ENCODE measurements around the gene EDC4. TPM values are rescaled to one million over a fixed set of nuclear protein-coding genes. Genes with fewer than 3 reads are reported as not detected.

Gene EDC4
- total RNA-seq, 1 donor from 2014 or later = 79.0 TPM

DNA sequence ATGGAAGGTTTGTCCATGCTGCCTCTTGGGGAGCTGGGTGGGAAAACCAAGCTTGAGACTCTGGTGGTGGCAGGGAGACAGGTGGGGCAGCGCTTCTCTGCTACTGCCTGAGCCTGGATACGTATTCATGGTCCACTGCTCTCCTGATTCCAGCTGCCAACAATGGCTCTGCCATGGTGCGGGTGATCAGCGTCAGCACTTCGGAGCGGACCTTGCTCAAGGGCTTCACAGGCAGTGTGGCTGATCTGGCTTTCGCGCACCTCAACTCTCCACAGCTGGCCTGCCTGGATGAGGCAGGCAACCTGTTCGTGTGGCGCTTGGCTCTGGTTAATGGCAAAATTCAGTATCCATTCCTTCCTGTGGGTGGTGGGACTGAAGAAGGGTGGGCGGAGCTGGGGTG is 4.2 kb downstream of the EDC4 start:
- no peak for DNase-seq (ENCODE audit: low spot score)

DNA sequence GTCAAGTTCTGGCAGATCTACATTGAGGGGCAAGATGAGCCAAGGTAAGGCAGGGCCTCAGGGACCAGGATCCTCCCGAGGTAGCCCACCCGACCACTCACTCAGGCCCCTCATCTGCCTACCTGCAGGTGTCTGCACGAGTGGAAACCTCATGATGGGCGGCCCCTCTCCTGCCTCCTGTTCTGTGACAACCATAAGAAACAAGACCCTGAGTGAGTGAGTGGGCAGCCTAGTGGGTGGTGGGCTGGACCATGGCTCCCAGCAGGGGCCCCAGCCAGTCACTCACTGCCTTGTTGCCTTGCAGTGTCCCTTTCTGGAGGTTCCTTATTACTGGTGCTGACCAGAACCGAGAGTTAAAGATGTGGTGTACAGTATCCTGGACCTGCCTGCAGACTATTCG is 5.4 kb downstream of the EDC4 start:
- no peak for DNase-seq (ENCODE audit: low spot score)

DNA sequence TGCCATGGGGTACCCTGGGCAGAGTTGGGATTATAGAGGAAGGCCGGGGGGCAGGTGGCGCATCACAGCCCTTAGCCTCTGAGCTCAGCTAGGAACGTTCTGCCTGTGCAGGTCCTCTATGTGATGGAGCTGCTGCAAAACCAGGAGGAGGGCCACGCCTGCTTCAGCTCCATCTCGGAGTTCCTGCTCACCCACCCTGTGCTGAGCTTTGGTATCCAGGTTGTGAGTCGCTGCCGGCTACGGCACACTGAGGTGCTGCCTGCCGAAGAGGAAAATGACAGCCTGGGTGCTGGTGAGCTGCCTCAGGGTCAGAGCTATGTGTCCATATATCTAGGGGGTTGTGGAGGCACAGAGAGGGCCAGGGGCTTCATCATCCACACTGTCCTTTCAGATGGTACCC is 6.0 kb downstream of the EDC4 start:
- no peak for DNase-seq (ENCODE audit: low spot score)

DNA sequence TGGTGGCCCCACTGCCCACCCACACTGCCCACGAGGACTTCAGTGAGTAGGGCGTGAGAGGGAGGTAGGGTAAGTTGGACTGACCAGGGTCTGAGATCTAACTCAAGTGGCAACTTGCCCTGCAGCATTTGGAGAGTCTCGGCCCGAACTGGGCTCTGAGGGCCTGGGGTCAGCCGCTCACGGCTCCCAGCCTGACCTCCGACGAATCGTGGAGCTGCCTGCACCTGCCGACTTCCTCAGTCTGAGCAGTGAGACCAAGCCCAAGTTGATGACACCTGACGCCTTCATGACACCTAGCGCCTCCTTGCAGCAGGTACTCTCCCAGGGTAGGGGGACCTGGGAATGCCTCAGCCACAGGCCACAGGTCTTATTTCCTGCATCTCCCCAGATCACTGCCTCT is 6.6 kb downstream of the EDC4 start:
- DNase-seq (ENCODE audit: low spot score) = no peak

DNA sequence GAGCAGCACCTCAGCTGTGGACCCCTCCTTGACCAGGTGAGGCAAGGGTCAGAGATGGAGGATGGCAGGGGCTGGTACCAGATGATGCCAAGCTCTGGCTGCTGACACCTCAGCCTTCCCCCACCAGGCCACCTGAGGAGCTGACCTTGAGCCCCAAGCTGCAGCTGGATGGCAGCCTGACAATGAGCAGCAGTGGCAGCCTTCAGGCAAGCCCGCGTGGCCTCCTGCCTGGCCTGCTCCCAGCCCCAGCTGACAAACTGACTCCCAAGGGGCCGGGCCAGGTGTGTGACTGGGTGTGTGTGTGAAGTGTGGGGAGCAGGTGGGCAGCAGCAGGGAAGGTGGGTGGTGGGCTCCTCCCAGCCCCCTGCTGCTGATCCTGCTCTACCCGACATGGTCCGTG is 7.1 kb downstream of the EDC4 start:
- DNase-seq (ENCODE audit: low spot score) = no peak

DNA sequence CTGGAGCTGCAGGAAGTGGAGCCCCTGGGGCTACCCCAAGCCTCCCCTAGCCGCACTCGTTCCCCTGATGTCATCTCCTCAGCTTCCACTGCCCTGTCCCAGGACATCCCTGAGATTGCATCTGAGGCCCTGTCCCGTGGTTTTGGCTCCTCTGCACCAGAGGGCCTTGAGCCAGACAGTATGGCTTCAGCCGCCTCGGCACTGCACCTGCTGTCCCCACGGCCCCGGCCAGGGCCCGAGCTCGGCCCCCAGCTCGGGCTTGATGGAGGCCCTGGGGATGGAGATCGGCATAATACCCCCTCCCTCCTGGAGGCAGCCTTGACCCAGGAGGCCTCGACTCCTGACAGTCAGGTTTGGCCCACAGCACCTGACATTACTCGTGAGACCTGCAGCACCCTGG is 7.7 kb downstream of the EDC4 start:
- no peak for DNase-seq (ENCODE audit: low spot score)

DNA sequence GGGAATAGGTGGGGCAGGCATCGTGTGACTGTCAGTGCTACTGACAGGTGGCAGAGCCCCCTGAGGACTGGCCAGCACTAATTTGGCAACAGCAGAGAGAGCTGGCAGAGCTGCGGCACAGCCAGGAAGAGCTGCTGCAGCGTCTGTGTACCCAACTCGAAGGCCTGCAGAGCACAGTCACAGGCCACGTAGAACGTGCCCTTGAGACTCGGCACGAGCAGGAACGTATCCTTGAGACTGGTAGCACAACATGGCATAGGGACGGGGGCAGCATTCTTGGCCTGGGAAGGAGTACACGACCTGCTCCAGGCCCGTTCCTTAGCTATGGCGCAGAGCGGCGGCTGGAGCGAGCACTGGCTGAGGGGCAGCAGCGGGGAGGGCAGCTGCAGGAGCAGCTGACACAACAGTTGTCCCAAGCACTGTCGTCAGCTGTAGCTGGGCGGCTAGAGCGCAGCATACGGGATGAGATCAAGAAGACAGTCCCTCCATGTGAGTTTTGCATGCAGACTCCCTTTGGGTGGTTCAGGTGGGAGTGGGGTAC is 8.8 kb downstream of the EDC4 start:
- no peak for DNase-seq (ENCODE audit: low spot score)

DNA sequence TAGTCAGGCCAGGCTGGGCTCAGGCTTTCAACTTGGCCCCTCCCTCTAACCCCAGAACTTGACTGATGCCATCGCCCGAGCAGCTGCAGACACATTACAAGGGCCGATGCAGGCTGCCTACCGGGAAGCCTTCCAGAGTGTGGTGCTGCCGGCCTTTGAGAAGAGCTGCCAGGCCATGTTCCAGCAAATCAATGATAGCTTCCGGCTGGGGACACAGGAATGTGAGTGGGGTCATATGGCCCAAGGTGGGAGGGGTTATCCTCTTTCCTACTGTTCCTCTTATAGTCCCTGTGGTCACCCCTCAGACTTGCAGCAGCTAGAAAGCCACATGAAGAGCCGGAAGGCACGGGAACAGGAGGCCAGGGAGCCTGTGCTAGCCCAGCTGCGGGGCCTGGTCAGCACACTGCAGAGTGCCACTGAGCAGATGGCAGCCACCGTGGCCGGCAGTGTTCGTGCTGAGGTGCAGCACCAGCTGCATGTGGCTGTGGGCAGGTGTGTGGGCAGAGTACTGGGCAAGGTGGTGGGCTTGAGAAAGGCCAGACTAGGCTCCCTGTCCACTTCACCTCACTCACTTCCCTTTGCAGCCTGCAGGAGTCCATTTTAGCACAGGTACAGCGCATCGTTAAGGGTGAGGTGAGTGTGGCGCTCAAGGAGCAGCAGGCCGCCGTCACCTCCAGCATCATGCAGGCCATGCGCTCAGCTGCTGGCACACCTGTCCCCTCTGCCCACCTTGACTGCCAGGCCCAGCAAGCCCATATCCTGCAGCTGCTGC is 9.7 kb downstream of the EDC4 start:
- no peak for DNase-seq (ENCODE audit: low spot score)

DNA sequence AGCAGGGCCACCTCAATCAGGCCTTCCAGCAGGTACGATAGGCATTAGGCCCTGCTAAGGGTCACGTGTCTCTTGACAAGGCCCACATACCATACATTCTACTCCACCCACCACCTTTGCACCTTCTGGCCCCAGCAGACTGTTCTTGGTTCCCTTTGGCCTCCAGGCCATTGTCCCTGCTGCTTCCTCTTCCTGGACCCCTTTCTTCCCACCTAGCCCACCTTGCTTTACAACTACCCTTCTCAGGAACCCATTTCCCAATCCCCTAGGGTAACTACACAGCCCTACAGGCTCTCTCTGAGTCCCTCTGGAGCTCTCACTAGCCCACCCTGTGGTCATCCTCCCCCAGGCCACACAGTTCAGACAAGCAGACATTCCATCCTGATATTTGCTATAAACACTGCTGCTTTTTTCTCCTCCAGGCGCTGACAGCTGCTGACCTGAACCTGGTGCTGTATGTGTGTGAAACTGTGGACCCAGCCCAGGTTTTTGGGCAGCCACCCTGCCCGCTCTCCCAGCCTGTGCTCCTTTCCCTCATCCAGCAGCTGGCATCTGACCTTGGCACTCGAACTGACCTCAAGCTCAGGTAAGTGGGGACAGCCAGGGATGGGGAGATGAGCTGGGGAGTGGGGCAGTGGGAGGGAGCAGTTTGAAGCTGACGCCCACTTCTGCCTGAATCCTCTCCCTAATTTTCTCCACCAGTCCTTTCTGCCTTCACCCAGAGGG is 10.5 kb downstream of the EDC4 start:
- DNase-seq (ENCODE audit: low spot score) = no peak

DNA sequence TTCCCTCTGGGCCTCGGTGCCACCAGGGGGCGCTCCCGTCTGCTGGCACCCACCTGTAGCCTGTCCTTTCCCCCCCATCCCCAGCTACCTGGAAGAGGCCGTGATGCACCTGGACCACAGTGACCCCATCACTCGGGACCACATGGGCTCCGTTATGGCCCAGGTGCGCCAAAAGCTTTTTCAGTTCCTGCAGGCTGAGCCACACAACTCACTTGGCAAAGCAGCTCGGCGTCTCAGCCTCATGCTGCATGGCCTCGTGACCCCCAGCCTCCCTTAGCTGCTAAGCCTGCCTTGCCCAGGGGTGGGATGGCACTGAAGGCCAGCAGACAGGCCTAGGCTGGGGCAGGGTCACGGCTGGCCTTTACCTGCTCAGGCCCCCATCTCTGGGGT is 11.0 kb downstream of the EDC4 start:
- DNase-seq (ENCODE audit: low spot score) = no peak

DNA sequence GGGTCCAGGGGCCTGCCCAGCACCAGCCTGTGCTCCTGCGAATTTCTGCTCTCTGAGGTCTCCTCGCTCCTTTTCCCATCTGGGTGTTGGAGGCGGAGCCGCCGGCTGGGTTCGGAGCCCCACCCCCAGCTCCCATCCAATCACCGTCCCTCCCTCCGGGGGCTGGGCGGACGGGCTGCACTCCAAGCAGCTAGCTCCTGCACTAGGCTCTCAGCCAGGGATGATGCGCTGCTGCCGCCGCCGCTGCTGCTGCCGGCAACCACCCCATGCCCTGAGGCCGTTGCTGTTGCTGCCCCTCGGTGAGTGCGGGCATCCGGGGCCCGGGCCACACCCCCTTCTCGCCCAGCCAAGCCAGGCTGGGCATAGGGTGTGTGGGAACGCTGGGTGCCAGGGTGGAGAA is 11.8 kb downstream of the EDC4 start, which contains the start of gene NRN1L:
NRN1L (plus strand) TSS at position 202 of the 400 bp plus-strand sequence; CDS start at position 221, 19 bp downstream.
- peak; percentile 91 for DNase-seq (ENCODE audit: low spot score)

DNA sequence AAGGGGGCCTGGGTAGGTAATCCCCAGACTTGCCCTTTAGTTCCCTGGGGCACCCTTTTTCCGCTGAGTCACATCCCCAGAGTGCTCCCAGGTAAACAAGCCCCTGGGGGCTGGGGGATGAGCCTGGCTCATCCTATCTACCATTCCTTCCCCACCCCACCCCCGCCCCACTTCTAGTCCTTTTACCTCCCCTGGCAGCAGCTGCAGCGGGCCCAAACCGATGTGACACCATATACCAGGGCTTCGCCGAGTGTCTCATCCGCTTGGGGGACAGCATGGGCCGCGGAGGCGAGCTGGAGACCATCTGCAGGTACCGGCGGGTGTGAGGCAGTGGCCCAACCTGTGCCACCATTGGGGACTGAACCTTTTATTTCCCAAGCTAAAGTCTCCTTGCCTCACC is 12.7 kb downstream of the EDC4 start:
- no peak for DNase-seq (ENCODE audit: low spot score)

DNA sequence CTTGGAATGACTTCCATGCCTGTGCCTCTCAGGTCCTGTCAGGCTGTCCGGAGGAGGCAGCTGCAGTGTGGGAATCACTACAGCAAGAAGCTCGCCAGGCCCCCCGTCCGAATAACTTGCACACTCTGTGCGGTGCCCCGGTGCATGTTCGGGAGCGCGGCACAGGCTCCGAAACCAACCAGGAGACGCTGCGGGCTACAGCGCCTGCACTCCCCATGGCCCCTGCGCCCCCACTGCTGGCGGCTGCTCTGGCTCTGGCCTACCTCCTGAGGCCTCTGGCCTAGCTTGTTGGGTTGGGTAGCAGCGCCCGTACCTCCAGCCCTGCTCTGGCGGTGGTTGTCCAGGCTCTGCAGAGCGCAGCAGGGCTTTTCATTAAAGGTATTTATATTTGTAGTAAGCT is 13.1 kb downstream of the EDC4 start:
- DNase-seq (ENCODE audit: low spot score) = no peak

DNA sequence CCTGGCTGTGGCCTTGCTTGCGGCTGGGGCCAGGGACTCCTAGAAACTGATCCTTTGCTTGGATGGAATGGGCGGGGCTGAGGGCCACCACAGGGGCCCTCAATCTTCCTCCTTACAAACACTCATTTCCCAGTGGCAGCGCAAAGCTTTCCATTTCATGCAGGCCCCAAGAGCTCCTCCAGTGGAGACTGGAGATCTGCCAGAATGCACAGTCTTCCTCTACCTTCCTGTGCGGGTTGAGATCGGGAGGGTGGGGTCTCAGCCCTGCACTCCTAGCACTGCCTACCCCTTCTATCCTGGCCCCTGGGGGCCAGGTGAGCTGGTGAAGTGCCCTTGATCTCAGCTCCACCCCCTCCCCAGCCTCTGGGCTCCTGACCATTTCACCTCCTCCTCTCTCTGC is 13.5 kb downstream of the EDC4 start:
- no peak for DNase-seq (ENCODE audit: low spot score)

DNA sequence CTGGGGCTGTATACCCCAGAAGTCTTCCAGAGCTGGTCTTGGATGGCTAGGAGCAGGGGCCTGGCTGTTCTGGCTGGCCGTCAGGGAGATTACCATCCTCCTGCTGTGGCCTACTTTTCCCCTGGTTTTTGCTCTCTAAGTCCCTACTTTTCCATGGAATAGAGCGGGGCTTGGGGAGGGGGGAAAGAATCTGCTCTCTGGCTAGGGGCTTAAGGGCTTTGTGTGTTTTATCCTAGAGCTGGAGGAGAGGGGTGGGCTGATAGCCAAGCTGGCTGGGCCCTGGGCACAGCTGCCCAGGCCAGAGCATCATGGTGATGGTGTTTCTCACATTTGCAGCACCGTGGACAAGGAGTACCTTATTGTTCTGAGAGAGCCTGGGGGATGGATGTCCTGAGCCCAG is 15.5 kb downstream of the EDC4 start:
- DNase-seq (ENCODE audit: low spot score) = peak; percentile 61

DNA sequence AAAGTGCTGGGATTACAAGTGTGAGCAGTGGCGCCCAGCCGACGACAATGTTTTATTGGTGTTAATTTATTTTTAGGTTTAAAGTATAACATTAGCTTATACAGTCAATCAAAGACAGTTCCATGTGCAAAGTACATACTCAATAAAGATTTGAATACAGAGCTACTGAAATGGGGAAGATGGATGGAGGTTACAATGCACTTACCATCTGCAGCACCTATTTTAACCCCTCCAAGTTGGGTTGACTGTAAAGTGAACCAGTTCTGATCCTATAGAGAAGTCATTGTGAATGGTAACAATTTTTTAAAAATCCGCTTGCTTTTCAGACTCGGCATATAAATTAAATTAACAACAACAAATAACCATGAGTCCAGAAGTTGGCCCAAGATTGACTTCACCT is 19.5 kb downstream of the EDC4 start:
- no peak for DNase-seq (ENCODE audit: low spot score)

DNA sequence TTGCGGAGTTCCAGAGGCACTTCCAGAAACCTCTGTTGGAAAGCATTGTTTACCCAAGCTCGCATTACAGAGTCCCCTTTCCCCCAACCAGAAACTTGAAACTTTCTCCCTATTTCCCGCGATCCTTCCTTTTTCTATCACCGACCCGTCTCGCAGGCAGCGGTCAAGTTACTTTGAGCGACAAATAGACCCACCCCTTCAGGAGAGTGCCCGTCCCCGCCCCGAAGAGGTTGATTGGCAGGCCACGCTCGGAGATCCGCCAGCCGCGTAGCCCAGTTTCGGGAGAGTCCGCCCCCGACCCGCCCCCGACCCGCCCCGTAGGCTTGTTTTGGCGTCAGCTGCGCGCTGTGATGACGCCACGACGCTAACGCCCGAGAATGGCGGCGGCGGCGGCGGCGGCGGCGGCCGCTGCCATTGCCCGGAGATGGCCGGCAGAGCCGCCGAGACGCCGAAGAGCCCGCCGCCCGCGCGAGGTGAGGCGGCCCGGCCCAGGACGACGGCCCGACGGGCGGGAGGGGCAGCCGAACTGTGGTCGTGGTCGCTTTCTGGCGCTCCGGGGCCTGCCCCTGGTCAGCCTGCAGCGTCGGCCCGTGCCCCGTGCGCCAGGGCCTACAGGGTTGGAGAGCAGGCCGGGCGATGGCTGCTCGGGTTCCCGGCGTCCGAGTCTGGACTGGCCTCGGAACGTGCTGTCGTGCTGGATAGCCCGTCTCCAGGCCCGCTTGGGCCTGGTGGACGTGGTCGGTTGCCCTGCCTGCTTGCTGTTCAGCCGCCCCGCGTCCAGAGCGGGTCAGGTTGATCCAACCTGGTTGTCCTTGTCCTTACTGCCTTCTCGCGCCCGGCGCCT is 20.3 kb downstream of the EDC4 start, which contains the start of gene PSKH1:
PSKH1 (plus strand) TSS at position 356 of the 844 bp plus-strand sequence. CDS start 15,496 bp downstream, outside the sequence.
- peak; percentile 98 for DNase-seq (ENCODE audit: low spot score)

DNA sequence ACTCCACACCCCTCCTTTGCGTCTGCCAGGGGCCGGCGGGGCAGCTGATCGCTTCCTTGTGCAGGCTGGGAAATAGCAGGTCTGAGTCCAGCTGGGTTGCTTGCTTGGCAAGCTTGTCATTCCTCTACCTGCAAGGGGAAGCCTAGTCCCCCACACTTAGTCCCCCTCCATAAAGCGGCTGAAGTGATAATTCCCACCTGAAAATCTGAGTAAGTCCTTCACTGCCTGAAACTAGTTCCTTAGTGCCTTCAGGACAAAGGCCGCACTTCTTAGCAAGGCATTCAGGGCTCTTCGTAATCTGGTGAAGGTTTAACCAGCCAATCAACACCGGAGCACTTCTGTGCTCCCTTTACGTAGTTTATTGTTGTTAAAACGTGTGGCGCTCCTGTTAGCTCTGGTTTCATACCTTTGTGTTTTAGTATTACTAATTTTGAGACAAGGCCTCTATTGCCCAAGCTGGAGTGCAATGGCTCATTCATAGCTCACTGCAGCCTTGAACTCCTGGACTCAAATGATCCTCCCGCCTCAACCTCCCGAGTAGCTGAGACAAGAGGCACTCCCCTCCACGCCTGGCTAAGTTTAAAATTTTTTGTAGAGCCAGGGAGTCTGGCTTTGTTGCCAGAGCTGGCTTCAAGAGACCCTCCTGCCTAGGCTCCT is 21.0 kb downstream of the EDC4 start:
- DNase-seq (ENCODE audit: low spot score) = no peak

DNA sequence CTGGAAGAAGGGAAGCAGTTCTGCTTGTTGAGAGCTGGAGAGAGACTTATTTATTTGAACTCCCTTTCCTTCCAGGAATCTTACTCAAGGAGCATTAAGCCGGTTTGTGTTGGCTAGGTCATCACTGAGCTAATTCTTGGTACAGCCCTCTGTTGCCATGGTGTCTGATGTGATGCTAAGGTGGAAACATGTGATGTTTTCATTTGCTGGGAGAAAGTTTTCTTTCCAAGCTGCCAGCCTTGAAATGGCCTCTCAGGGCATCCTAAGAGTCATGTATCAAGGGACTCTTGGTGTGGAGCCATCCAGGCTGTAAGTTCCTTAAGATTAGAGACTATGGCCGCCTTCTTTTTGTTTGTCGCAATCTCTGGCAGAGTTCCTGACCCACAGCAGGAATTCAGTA is 24.4 kb downstream of the EDC4 start:
- DNase-seq (ENCODE audit: low spot score) = peak; percentile 50

DNA sequence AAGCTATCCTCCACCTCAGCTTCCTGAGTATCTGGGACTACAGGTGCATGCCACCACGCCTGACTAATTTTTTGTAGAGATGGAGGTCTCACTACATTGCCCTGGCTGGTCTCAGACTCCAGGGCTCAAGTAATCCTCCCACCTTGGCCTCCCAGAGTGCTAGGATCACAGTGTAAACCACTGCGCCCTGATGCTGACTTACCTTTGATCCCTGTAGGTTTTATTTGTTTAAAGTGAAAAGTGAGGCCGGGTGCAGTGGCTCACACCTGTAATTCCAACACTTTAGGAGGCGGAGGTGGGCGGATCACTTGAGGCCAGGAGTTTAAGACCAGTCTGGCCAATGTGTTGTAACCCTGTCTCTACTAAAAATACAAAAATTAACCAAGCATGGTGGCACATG is 28.9 kb downstream of the EDC4 start:
- no peak for DNase-seq (ENCODE audit: low spot score)

DNA sequence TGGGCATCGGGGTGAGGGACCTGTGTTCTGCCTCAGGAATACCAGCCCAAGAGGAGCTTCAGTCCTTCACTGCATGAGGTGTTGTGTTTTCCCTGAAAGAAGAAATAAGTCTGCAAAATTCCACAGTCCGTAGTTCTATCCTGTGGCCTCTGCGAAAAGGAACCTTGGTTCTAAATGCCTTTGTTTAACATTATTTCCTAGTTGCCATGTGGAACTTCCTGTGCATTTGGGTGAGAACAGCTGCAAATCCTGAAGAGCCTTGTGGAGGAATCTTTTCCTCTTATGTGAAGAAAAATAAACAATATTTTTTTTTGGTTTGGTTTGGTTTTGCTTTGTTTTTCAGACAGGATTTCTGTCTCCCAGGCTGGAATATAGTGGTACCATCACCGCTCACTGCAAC is 30.0 kb downstream of the EDC4 start:
- DNase-seq (ENCODE audit: low spot score) = no peak

Data from umbilical cord (tissue), 2 donors.